Measurements from ENCODE around the gene SPN.

DNA sequence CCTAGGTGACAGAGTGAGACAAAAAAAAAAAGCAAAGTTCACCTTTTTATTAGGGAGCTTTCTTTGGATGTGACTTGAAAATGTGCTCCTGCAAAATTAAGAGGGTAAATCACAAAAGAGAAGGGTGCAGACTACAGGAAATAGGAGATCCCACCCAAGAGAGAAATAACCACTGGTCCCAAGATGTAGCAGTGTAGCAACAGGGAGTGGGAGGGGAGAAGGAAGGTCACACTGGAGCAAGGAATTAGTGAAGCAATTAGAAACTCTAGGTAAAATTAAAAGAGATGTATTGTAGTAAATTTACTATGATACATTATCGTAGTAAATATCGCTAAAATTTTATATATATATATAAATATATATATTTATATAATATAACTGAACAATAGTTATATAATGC is 12.3 kb upstream of the SPN start:
- TF ChIP-seq MTF1 (CRISPR knock-in tag; IDR thresholded peaks at IDR 0.05; ENCODE audit: borderline replicate concordance) (no peak), RBBP5 (IDR thresholded peaks at IDR 0.05; ENCODE audit: borderline replicate concordance, insufficient read depth, low read length, poor library complexity, severe bottlenecking) (no peak), POLR2A (conservative IDR thresholded peaks at IDR 0.05) (no peak)
- TF ChIP-seq, protein P1, sequence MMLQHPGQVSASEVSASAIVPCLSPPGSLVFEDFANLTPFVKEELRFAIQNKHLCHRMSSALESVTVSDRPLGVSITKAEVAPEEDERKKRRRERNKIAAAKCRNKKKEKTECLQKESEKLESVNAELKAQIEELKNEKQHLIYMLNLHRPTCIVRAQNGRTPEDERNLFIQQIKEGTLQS (IDR thresholded peaks at IDR 0.05) = no peak
- TF ChIP-seq, protein P1 (CRISPR knock-in tag; conservative IDR thresholded peaks at IDR 0.05) = no peak
- TF ChIP-seq, protein P2, sequence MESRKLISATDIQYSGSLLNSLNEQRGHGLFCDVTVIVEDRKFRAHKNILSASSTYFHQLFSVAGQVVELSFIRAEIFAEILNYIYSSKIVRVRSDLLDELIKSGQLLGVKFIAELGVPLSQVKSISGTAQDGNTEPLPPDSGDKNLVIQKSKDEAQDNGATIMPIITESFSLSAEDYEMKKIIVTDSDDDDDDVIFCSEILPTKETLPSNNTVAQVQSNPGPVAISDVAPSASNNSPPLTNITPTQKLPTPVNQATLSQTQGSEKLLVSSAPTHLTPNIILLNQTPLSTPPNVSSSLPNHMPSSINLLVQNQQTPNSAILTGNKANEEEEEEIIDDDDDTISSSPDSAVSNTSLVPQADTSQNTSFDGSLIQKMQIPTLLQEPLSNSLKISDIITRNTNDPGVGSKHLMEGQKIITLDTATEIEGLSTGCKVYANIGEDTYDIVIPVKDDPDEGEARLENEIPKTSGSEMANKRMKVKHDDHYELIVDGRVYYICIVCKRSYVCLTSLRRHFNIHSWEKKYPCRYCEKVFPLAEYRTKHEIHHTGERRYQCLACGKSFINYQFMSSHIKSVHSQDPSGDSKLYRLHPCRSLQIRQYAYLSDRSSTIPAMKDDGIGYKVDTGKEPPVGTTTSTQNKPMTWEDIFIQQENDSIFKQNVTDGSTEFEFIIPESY (CRISPR knock-in tag; IDR thresholded peaks at IDR 0.05) = no peak
